ENCODE measurements around the gene MYRFL. TPM values are rescaled to one million over a fixed set of nuclear protein-coding genes. Genes with fewer than 3 reads are reported as not detected.
"Not testable (repeated sequence)": the region's sequence is repeated elsewhere in the genome, so short reads cannot be mapped to it uniquely, and the experiment has no call there.

Gene MYRFL
- polyA plus RNA-seq, 1 donor, result 0.22 TPM

- peak; percentile 45 for DNase-seq
These were observed 163.7 kb downstream of the MYRFL start for GRCh38 chr12:69988481-69989321.

GRCh38 chr12:69991690-69992288, 166.8 kb downstream of the MYRFL start:
- DNase-seq, result no peak

- DNase-seq, result no peak
These were observed 168.4 kb downstream of the MYRFL start for GRCh38 chr12:69993433-69993832.

- not testable (repeated sequence) for DNase-seq
These were observed 169.1 kb downstream of the MYRFL start for GRCh38 chr12:69994086-69994485.

GRCh38 chr12:69994724-69995173, 169.7 kb downstream of the MYRFL start:
- no peak for DNase-seq

GRCh38 chr12:69996241-69996640, 171.2 kb downstream of the MYRFL start:
- DNase-seq, result no peak

- no peak for DNase-seq
These were observed 171.7 kb downstream of the MYRFL start for GRCh38 chr12:69996722-69997121.

- no peak for DNase-seq
These were observed 173.0 kb downstream of the MYRFL start for GRCh38 chr12:69998011-69998410.

- DNase-seq, result no peak
These were observed 173.9 kb downstream of the MYRFL start for GRCh38 chr12:69998922-69999321.

GRCh38 chr12:69999561-69999960, 174.5 kb downstream of the MYRFL start:
- DNase-seq, result no peak

GRCh38 chr12:70002097-70002911, 177.3 kb downstream of the MYRFL start:
- peak; percentile 87 for DNase-seq

GRCh38 chr12:70002912-70003255, 177.9 kb downstream of the MYRFL start:
- no peak for DNase-seq

- DNase-seq, result no peak
These were observed 181.0 kb downstream of the MYRFL start for GRCh38 chr12:70005864-70006618.

- no peak for DNase-seq
These were observed 181.6 kb downstream of the MYRFL start for GRCh38 chr12:70006619-70006973.

- no peak for DNase-seq
These were observed 182.7 kb downstream of the MYRFL start for GRCh38 chr12:70007687-70008086.

Other genes starting within 250 kb of the MYRFL start
- gene CCT2, start 239.8 kb upstream of the MYRFL start, polyA plus RNA-seq (ENCODE audit: insufficient read length), result 174 TPM
- not detected for gene LRRC10, start 214.3 kb upstream of the MYRFL start, polyA plus RNA-seq (ENCODE audit: insufficient read length)
- gene BEST3, start 125.9 kb upstream of the MYRFL start, polyA plus RNA-seq (ENCODE audit: insufficient read length), result 85.5 TPM
- 12.1 TPM for gene RAB3IP, start 86.4 kb upstream of the MYRFL start, polyA plus RNA-seq (ENCODE audit: insufficient read length)